ENCODE data around the gene CMTM7. TPM values are rescaled to one million over a fixed set of nuclear protein-coding genes. Genes with fewer than 3 reads are reported as not detected.

The CMTM7 gene
- total and polyA plus RNA-seq, 10 of the 15 experiments (the other 5 are each of a cell fraction or from before 2014, with no cell fraction given): 3.7 to 36.4 (median 14.7) TPM

DNA sequence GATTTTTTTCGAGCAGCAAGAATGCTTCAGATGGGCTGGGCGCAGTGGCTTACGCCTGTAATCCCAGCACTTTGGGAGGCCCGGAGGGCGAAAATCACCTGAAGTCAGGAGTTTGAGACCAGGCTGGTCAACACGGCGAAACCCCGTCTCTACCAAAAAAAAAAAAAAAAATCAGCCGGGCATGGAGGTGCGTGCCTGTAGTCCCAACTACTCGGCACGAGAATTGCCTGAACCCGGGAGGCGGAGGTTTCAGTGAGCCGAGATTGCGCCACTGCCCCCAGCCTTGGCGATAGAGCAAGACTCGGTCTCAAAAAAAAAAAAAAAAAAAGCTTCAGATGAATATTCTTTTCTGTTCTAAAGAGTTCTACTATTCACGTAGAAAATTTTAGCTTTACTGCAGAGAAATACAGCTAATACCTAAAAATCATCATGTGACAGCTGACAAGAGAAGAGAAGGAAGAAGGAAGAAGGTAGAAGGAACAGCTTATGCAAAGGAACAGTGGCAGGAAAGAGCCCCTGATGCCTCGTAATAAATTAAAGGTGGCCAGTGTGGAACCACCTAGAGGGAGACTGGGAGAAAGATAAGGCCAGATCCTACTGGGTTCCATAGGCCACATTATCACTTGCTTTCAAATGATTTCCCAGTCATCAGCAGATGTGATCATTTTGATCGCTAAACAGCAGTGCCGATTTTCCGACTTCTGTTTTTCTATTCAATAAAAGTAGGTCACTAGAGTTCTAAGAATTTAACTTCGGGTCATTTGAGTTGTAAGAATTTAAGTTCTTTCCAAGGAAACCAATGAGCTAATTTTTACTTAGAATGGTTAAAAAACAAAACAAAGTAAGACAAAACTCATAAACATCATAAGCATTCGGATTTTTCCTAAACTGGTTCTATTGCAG, 109.5 kb downstream of the CMTM7 start:
- TF ChIP-seq ZBTB33 (IDR thresholded peaks at IDR 0.05) (no peak), ZNF384 (IDR thresholded peaks at IDR 0.05; ENCODE audit: borderline replicate concordance, low read depth, low read length) (peak; percentile 27; the same call in 1 of the 2 replicates), SUPT20H (IDR thresholded peaks at IDR 0.05; ENCODE audit: borderline replicate concordance, control insufficient read depth, low read depth, low read length) (no peak)
- Histone ChIP-seq H3K9ac (ENCODE audit: control insufficient read depth, insufficient read depth, low read length) (peak overlapping the region; percentile 83), H2AFZ (ENCODE audit: control insufficient read depth, low read depth, low read length) (no peak overlapping the region), H3K4me1 (ENCODE audit: control insufficient read depth, insufficient read depth, low read length) (peaks cover 4% of the 10 kb centered on the region; the same call in 1 of the 2 replicates), H3K4me3 (peak overlapping the region; percentile 88), H3K4me2 (ENCODE audit: control insufficient read depth, insufficient read depth) (peak overlapping the region; percentile 97), H3K27ac (ENCODE audit: control insufficient read depth, insufficient read depth) (no peak overlapping the region), H4K20me1 (ENCODE audit: control insufficient read depth, insufficient read depth) (no peaks in the 10 kb centered on the region), H3K79me2 (ENCODE audit: control insufficient read depth, insufficient read depth, low read length) (peaks cover 16% of the 10 kb centered on the region), H3K9me3 (replicated peaks; ENCODE audit: control insufficient read depth, insufficient read depth, low read length) (no peaks in the 10 kb centered on the region), H3K27me3 (replicated peaks in 1 of 2; ENCODE audit: control insufficient read depth in 2 of 2, insufficient read depth in 2 of 2, low read length in 1 of 2) (no peaks in the 10 kb centered on the region), H3K36me3 (ENCODE audit: control insufficient read depth in 2 of 2, insufficient read depth in 2 of 2, low read length in 1 of 2) (no peaks in the 10 kb centered on the region)
- ChIA-PET CTCF (interaction anchor here (0.6 to 2.6 kb wide), 11 partner anchors 9 to 595 kb away, joined by 3 to 13 read pairs (median 4); partner anchors contain the start of gene CMTM7), SMC1A (ENCODE audit: uncharacterized antibody, unreplicated experiment) (interaction anchor here (0.6 to 6.0 kb wide), 19 partner anchors 8 to 423 kb away, joined by 3 to 61 read pairs (median 3); no protein-coding TSS in a partner anchor), POLR2A (interaction anchor here (0.6 to 1.3 kb wide), 18 partner anchors 15 to 1313 kb away, joined by 3 to 11 read pairs (median 4); no protein-coding TSS in a partner anchor), RAD21 (ENCODE audit: unreplicated experiment) (interaction anchor here (0.6 to 3.3 kb wide), 15 partner anchors 8 to 1191 kb away, joined by 3 to 27 read pairs (median 4); partner anchors contain the start of genes CMTM7 and CNOT10)
- BruUV-seq (replicated peaks): TSS peak; percentile 66
- no peak for DNase-seq (ENCODE audit: low read depth, low spot score)
- in situ Hi-C loops (cut with MboI): loop anchor here (10.0 kb wide), 2 partner anchors 434 to 584 kb away; no protein-coding TSS in a partner anchor
- no peak for FAIRE-seq
- 13% methylated on average over 23 of the region's 25 CpGs for WGBS (ENCODE audit: insufficient coverage, insufficient replicate concordance, low lambda C conversion rate, missing lambda C conversion rate)
- peak; percentile 3; the same call in 1 of the 3 replicates for ATAC-seq
- intact Hi-C loops (cut with micrococcal nuclease; ENCODE audit: unreplicated experiment): loop anchor here (5.0 kb wide), 1 partner anchor 79 kb away; no protein-coding TSS in a partner anchor
